Measurements from ENCODE around the gene REXO1.

- TF ChIP-seq POLR2A (IDR thresholded peaks at IDR 0.05; ENCODE audit: low read length) (no peak), GATA1 (IDR thresholded peaks at IDR 0.05; ENCODE audit: low read depth, low read length) (no peak)
Measured at GRCh38 chr19:1852581-1853128, 4.4 kb upstream of the REXO1 start.

Measured in erythroblast (primary cell).